ENCODE measurements around the gene FADS3. TPM values are rescaled to one million over a fixed set of nuclear protein-coding genes. Genes with fewer than 3 reads are reported as not detected.

Gene FADS3
- polyA plus RNA-seq, 1 experiment: 271 TPM

DNA sequence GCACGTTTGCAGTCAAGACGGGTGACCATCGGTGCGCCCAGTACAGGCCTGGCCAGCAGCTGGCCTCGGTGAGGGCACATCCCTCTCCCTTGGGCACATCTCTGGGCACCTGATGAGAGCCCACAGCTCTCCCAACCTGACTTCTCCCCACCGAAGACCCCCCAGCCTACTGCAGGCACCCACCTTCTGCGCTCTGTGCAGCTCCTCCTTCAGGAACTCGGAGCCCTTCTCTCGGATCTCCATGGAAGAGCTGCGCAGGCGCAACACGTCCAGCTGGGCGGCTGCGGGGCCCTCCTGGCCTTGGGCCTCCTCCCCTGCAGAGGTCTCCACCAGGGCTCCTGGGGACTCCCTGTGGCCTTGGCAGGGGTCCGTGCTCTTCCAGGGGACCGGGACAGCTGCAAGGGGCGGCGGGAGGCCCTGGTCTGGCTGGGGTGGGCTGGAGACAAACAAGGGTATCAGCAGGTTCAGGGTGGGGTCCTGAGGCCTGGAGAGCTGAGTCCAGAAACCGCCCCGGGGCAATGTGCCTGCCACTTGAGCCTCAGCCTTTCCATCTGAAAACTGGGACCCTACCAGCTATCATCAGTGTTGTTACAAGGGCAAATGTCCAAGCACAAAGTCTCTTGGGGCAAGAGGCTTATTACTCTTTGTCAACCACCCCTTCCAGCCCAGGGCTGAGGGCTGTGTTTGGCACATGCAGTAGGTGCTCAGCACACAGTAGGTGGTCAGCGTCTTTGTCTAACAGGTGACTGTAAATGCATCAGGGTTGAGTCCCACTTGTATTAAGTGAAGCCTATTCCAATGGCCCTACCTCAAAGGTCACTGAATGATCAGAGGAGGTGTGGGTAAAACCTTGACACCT lies 16.8 kb upstream of the FADS3 start:
- no peaks in the 10 kb centered on the region for H3K27me3 ChIP-seq (ENCODE audit: control insufficient read depth, insufficient read depth, low read length)
- ChIA-PET CTCF (interaction anchor here (0.5 to 5.0 kb wide), 11 partner anchors 10 to 200 kb away, joined by 3 to 57 read pairs (median 4); no protein-coding TSS in a partner anchor), POLR2A (no interaction called here)
- TF ChIP-seq, protein P1, sequence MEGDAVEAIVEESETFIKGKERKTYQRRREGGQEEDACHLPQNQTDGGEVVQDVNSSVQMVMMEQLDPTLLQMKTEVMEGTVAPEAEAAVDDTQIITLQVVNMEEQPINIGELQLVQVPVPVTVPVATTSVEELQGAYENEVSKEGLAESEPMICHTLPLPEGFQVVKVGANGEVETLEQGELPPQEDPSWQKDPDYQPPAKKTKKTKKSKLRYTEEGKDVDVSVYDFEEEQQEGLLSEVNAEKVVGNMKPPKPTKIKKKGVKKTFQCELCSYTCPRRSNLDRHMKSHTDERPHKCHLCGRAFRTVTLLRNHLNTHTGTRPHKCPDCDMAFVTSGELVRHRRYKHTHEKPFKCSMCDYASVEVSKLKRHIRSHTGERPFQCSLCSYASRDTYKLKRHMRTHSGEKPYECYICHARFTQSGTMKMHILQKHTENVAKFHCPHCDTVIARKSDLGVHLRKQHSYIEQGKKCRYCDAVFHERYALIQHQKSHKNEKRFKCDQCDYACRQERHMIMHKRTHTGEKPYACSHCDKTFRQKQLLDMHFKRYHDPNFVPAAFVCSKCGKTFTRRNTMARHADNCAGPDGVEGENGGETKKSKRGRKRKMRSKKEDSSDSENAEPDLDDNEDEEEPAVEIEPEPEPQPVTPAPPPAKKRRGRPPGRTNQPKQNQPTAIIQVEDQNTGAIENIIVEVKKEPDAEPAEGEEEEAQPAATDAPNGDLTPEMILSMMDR (IDR thresholded peaks at IDR 0.05; ENCODE audit: insufficient read depth, low read depth, low read length): no peak
- no peak for DNase-seq (ENCODE audit: low read depth)
- H3K4me3 ChIP-seq (ENCODE audit: low read depth, low read length): no peak overlapping the region
- H3K36me3 ChIP-seq (ENCODE audit: control insufficient read depth, insufficient read depth, low read length): peaks cover 14% of the 10 kb centered on the region

DNA sequence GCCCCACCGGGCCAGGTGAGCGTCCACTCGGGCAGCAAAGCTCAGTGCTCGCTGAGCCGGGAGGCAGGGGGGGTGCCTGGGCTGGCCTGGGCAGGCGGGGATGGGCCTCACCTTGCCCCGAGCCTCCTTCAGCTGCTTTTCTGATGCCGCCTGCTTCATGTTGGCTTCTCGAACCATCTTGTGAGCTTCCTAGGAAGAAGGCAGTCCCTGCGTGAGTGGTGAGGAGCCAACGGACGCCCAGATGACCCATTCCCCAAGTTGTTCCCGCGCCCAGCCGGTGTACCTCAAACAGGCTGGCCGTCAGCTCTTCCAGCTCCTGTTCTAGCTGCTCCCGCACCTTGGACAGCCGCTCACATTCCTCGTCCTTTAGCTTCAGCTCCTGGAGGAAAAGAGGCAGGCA lies 15.9 kb upstream of the FADS3 start:
- ChIA-PET POLR2A (no interaction called here), CTCF (interaction anchor here (0.5 to 5.0 kb wide), 9 partner anchors 9 to 201 kb away, joined by 3 to 57 read pairs (median 6); no protein-coding TSS in a partner anchor)
- Histone ChIP-seq H3K36me3 (ENCODE audit: control insufficient read depth, insufficient read depth, low read length) (peaks cover 14% of the 10 kb centered on the region), H3K4me3 (ENCODE audit: low read depth, low read length) (no peak overlapping the region), H3K27me3 (ENCODE audit: control insufficient read depth, insufficient read depth, low read length) (no peaks in the 10 kb centered on the region)
- DNase-seq (ENCODE audit: low read depth): no peak
- TF ChIP-seq, protein P1 (IDR thresholded peaks at IDR 0.05; ENCODE audit: insufficient read depth, low read depth, low read length): no peak

DNA sequence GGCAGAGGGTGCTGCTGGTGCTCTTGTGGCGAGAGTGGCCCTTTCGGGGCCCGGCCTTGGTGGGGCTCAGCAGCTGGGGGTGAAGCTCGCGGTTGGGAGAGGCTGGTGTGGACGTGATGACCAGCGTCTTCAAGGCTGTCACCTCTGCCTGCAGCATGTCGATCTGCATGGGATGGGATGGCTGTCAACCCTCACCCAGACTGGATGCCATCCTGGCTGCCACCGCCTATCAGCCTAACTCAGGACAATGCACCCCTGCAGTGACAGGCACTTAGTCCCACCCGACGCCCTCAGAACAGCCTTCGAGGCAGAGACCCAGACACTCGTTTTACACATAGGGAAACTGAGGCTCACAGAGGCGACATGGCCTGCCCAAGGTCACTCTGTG lies 15.2 kb upstream of the FADS3 start:
- ChIA-PET POLR2A (no interaction called here), CTCF (interaction anchor here (1.2 to 5.0 kb wide), 7 partner anchors 8 to 202 kb away, joined by 3 to 57 read pairs (median 6); no protein-coding TSS in a partner anchor)
- no peak for DNase-seq (ENCODE audit: low read depth)
- H3K27me3 ChIP-seq (ENCODE audit: control insufficient read depth, insufficient read depth, low read length): no peaks in the 10 kb centered on the region
- TF ChIP-seq, protein P1 (IDR thresholded peaks at IDR 0.05; ENCODE audit: insufficient read depth, low read depth, low read length): no peak
- no peak overlapping the region for H3K4me3 ChIP-seq (ENCODE audit: low read depth, low read length)
- peaks cover 14% of the 10 kb centered on the region for H3K36me3 ChIP-seq (ENCODE audit: control insufficient read depth, insufficient read depth, low read length)

DNA sequence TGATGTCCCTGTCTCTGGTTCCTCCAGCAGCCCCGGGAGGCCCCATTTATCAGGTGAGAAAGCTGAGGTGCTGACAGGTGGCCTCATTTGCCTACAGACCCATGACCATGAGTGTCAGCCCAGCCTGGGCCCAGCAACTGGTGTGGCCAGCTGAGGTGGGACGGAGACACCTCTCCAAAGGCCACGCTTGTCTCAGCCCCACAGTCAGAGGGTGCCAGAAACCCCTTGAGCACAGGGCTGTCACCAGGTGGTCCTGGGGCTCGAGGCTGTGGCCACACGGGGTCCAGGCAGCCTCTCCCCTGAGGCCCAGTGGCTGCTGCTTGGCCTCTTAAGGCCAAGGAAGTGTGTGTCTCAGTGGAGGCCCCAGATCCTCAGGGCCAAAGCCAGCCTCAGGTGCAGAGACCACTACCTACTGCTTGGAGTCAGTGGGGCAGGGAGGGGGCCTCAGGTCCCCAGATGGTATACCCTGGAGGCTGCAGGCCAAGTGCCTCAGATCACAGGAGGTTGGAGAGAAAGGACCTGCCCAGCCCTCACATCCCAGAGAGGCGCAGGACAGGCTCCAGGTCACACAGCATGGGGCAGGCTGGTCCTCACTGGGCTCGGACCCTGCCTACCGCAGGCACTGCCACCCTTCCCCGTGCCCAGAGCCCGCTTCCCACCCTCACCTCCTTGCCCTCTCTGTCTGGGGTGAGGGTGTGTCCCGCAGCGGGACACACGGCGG lies 14.6 kb upstream of the FADS3 start:
- H3K4me3 ChIP-seq (ENCODE audit: low read depth, low read length): no peak overlapping the region
- POLR2A ChIA-PET: no interaction called here
- H3K36me3 ChIP-seq (ENCODE audit: control insufficient read depth, insufficient read depth, low read length): peaks cover 16% of the 10 kb centered on the region
- H3K27me3 ChIP-seq (ENCODE audit: control insufficient read depth, insufficient read depth, low read length): no peaks in the 10 kb centered on the region
- DNase-seq (ENCODE audit: low read depth): no peak
- TF ChIP-seq, protein P1 (IDR thresholded peaks at IDR 0.05; ENCODE audit: insufficient read depth, low read depth, low read length): no peak
- CTCF ChIA-PET: interaction anchor here (0.8 to 11.1 kb wide), 5 partner anchors 7 to 203 kb away, joined by 4 to 374 read pairs (median 5); partner anchors contain the start of gene BEST1
